H9 (cell line): Measurements from ENCODE around the gene ISG15. TPM values are rescaled to one million over a fixed set of nuclear protein-coding genes. Genes with fewer than 3 reads are reported as not detected.

Experiments
- DNase-seq: peaks from one replicate; pipeline ENCODE4 v3.0.0-alpha.2; 2017
- H2AFZ ChIP-seq: one replicate; pipeline ENCODE4 v1.6.1; 2013; ENCODE audit warnings: mild to moderate bottlenecking, low read length, control low read depth, moderate library complexity
- H2AK5ac ChIP-seq: 2 replicates; pipeline ENCODE4 v1.6.1; 2013; ENCODE audit warnings: low read length, control low read depth, mixed read lengths; ENCODE audit not compliant: insufficient read length
- H2BK120ac ChIP-seq: one replicate; pipeline ENCODE4 v1.6.1; 2013; ENCODE audit warnings: low read depth, mild to moderate bottlenecking, low read length, control low read depth, inconsistent platforms; ENCODE audit not compliant: poor library complexity, severe bottlenecking
- H2BK12ac ChIP-seq: 2 replicates; pipeline ENCODE4 v1.6.1; 2013; ENCODE audit warnings: low read length, control low read depth, mixed read lengths, low read depth; ENCODE audit not compliant: insufficient read length
- H2BK15ac ChIP-seq: 2 replicates; pipeline ENCODE4 v1.6.1; 2013; ENCODE audit warnings: low read depth, low read length, control low read depth
- H2BK20ac ChIP-seq: one replicate; pipeline ENCODE4 v1.6.1; 2013; ENCODE audit warnings: low read depth, mild to moderate bottlenecking, low read length, control low read depth, inconsistent platforms; ENCODE audit not compliant: poor library complexity, severe bottlenecking
- H2BK5ac ChIP-seq: 2 replicates; pipeline ENCODE4 v1.6.1; 2013; ENCODE audit warnings: low read length, control low read depth, mixed read lengths; ENCODE audit not compliant: insufficient read length
- H3K14ac ChIP-seq: 2 replicates; pipeline ENCODE4 v1.6.1; 2013; ENCODE audit warnings: low read length, control low read depth; ENCODE audit not compliant: insufficient read depth
- H3K18ac ChIP-seq: 2 replicates; pipeline ENCODE4 v1.6.1; 2013; ENCODE audit warnings: low read depth, mild to moderate bottlenecking, mixed read lengths, low read length, control low read depth; ENCODE audit not compliant: insufficient read length
- H3K23ac ChIP-seq: 2 replicates; pipeline ENCODE4 v1.6.1; 2013; ENCODE audit warnings: low read length, control low read depth, mixed read lengths, low read depth; ENCODE audit not compliant: insufficient read length
- H3K23me2 ChIP-seq: 2 replicates; pipeline ENCODE4 v1.6.1; 2013; ENCODE audit warnings: low read depth, mild to moderate bottlenecking, mixed read lengths, low read length, control low read depth; ENCODE audit not compliant: insufficient read length, poor library complexity, severe bottlenecking
- H3K27ac ChIP-seq: 2 replicates; pipeline ENCODE4 v1.5.1; 2013; ENCODE audit warnings: low read length, control low read depth, mixed read lengths, low read depth; ENCODE audit not compliant: insufficient read length
- H3K27me3 ChIP-seq: 2 replicates; pipeline ENCODE4 v1.6.1; 2013; ENCODE audit warnings: low read length, control low read depth, inconsistent platforms; ENCODE audit not compliant: insufficient read depth
- H3K4ac ChIP-seq: 2 replicates; pipeline ENCODE4 v1.6.1; 2013; ENCODE audit warnings: low read depth, mild to moderate bottlenecking, control low read depth, inconsistent platforms, low read length, moderate library complexity
- H3K4me1 ChIP-seq: 2 replicates; pipeline ENCODE4 v1.6.1; 2013; ENCODE audit warnings: low read length, control low read depth, inconsistent platforms; ENCODE audit not compliant: insufficient read depth
- H3K4me2 ChIP-seq: 2 replicates; pipeline ENCODE4 v1.6.1; 2013; ENCODE audit warnings: low read length, control low read depth, mixed read lengths; ENCODE audit not compliant: insufficient read length, insufficient read depth
- H3K56ac ChIP-seq: 2 replicates; pipeline ENCODE4 v1.6.1; 2013; ENCODE audit warnings: low read depth, mild to moderate bottlenecking, mixed read lengths, low read length, control low read depth; ENCODE audit not compliant: insufficient read length
- H3K79me1 ChIP-seq: 2 replicates; pipeline ENCODE4 v1.6.1; 2013; ENCODE audit warnings: low read depth, mild to moderate bottlenecking, moderate library complexity, low read length, control low read depth, inconsistent platforms; ENCODE audit not compliant: insufficient read depth, poor library complexity, severe bottlenecking
- H3K79me2 ChIP-seq: 2 replicates; pipeline ENCODE4 v1.6.1; 2013; ENCODE audit warnings: low read length, control low read depth, inconsistent platforms; ENCODE audit not compliant: insufficient read depth
- H3K9ac ChIP-seq: 2 replicates; pipeline ENCODE4 v1.6.1; 2013; ENCODE audit warnings: low read length, control low read depth, mixed read lengths; ENCODE audit not compliant: insufficient read length; ENCODE audit errors: extremely low read depth
- H3K9me3 ChIP-seq: one replicate; pipeline ENCODE4 v1.6.1; 2013; ENCODE audit warnings: low read depth, low read length, inconsistent platforms; ENCODE audit not compliant: control insufficient read depth
- H3T11ph ChIP-seq: one replicate; pipeline ENCODE4 v1.6.1; 2013; ENCODE audit warnings: mild to moderate bottlenecking, low read length, control low read depth, inconsistent platforms
- H4K20me1 ChIP-seq: one replicate; pipeline ENCODE4 v1.6.1; 2013; ENCODE audit not compliant: control insufficient read depth, insufficient read length, insufficient read depth
- H4K5ac ChIP-seq: 2 replicates; pipeline ENCODE4 v1.6.1; 2013; ENCODE audit warnings: low read depth, mild to moderate bottlenecking, mixed read lengths, low read length, control low read depth; ENCODE audit not compliant: insufficient read length
- H4K8ac ChIP-seq: replicated peaks from 2 replicates; pipeline ENCODE4 v1.6.1; 2013; ENCODE audit warnings: low read length, control low read depth, mixed read lengths, low read depth; ENCODE audit not compliant: insufficient read length
- H4K91ac ChIP-seq: 2 replicates; pipeline ENCODE4 v1.6.1; 2013; ENCODE audit warnings: low read depth, mild to moderate bottlenecking, moderate library complexity, mixed read lengths, low read length, control low read depth; ENCODE audit not compliant: insufficient read length
- H3K27ac Mint-ChIP-seq, 3 experiments: 2 replicates in 2 of 3; 3 replicates in 1 of 3; pipeline ENCODE4 v1.8.0; 2020 to 2021; ENCODE audit warnings: mixed read lengths in 3 of 3, mild to moderate bottlenecking in 1 of 3, moderate library complexity in 1 of 3
- H3K27me3 Mint-ChIP-seq: 2 replicates; pipeline ENCODE4 v1.8.0; 2021; ENCODE audit warnings: low read depth, mild to moderate bottlenecking, moderate library complexity, mixed read lengths
- H3K36me3 Mint-ChIP-seq, 3 experiments: 2 replicates in 2 of 3; 3 replicates in 1 of 3; pipeline ENCODE4 v1.8.0; 2020 to 2021; ENCODE audit warnings: low read depth in 3 of 3, mixed read lengths in 3 of 3; ENCODE audit not compliant: insufficient read depth in 1 of 3
- H3K4me1 Mint-ChIP-seq, 2 experiments: 2 replicates each; pipeline ENCODE4 v1.8.0; 2020; ENCODE audit warnings: mixed read lengths in 2 of 2
- H3K4me3 Mint-ChIP-seq, 2 experiments: 2 replicates in 1 of 2; 3 replicates in 1 of 2; pipeline ENCODE4 v1.8.0; 2020 to 2021; ENCODE audit warnings: mild to moderate bottlenecking in 2 of 2, mixed read lengths in 2 of 2, moderate library complexity in 1 of 2
- H3K9me3 Mint-ChIP-seq, 2 experiments: 2 replicates in 1 of 2; 3 replicates in 1 of 2; pipeline ENCODE4 v1.8.0; 2020; ENCODE audit warnings: mild to moderate bottlenecking in 2 of 2, mixed read lengths in 2 of 2, moderate library complexity in 1 of 2
- WGBS: extraction: QIAGEN DNeasy Blood & Tissue Kit; methylation state at CpG from one replicate; pipeline ENCODE4 v1.1.7; 2013; ENCODE audit warnings: missing lambda C conversion rate, low lambda C conversion rate, mixed read lengths; ENCODE audit not compliant: insufficient read length; ENCODE audit errors: extremely low coverage; 5-methylcytosine and 5-hydroxymethylcytosine counted together
- total RNA-seq: library from RNA; stranded (reverse); gene quantifications from 2 replicates; pipeline ENCODE4 v1.2.1, GENCODE V29; 2021
- TF ChIP-seq, protein P1 (sequence below): fragments of 200-600 bp; sonication (generic); conservative IDR thresholded peaks from 3 replicates; pipeline ENCODE4 v1.8.0; 2021; ENCODE audit warnings: antibody characterized with exemption, mild to moderate bottlenecking

Gene ISG15
- total RNA-seq, 1 experiment from 2014 or later: 39.7 TPM

DNA sequence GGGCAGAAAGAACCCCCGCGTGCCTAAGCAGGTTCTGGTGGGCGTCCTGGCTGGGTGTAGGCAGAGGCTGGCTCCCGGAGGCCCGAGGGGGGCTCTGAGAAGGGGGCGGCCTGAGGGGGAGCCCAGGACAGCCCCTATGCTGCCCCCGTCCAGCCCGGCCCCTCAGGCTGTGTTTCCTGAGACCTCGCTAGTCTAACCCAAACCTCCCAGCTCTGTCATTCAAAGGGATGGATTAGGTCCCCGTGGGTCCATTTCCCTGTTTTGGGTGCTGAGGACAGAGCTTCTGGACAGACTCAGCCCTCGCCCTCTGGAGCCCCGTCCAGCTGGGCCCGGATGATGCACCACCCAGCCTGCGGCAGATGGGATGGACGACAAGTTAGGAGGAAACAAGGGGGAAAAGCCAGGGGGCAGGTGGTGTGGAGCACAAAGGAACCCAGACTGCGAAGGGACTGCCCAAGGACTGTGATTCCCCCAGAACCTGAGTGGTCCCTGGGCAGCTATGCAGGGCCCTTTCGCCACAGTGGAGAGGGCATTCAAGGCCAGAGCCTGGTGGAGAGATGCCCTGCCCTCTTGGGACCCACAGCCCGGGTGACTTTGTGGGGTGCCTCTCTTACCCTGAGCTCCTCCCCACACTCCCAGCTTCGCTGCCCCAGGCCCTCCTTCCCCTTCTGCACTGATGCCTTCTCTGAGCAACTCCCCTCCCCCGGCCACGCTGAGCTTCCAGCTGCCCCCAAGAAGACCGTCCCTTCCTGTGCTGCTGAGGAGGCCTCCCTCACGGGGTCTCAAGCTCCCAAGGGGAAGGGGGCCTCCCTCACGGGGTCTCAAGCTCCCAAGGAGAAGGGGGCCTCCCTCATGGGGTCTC, 16.2 kb upstream of the ISG15 start:
- Histone ChIP-seq H3K79me1 (no peaks in the 10 kb centered on the region), H3K4ac (no peak overlapping the region), H2AFZ (no peak overlapping the region), H3K4me1 (0 out of 2 replicates have a peak, but pooled peaks cover 1% of the 10 kb centered on the region), H3K23me2 (peaks cover 20% of the 10 kb centered on the region), H3K14ac (no peak overlapping the region), H4K20me1 (no peaks in the 10 kb centered on the region), H2BK20ac (no peak overlapping the region), H4K8ac (no peak overlapping the region), H4K91ac (no peak overlapping the region), H3K56ac (no peak overlapping the region), H3K27ac (no peak overlapping the region), H3K79me2 (no peaks in the 10 kb centered on the region), H3K23ac (no peak overlapping the region), H2AK5ac (no peak overlapping the region), H3K18ac (no peak overlapping the region), H4K5ac (no peak overlapping the region), H3K9ac (no peak overlapping the region), H2BK12ac (no peak overlapping the region), H2BK120ac (no peak overlapping the region), H3K27me3 (peaks cover 40% of the 10 kb centered on the region; the same call in 1 of the 2 replicates), H2BK15ac (no peak overlapping the region), H2BK5ac (no peak overlapping the region), H3K4me2 (no peak overlapping the region), H3K9me3 (no peaks in the 10 kb centered on the region), H3T11ph (no peak overlapping the region)
- peak; percentile 37 for DNase-seq
- TF ChIP-seq, protein P1, sequence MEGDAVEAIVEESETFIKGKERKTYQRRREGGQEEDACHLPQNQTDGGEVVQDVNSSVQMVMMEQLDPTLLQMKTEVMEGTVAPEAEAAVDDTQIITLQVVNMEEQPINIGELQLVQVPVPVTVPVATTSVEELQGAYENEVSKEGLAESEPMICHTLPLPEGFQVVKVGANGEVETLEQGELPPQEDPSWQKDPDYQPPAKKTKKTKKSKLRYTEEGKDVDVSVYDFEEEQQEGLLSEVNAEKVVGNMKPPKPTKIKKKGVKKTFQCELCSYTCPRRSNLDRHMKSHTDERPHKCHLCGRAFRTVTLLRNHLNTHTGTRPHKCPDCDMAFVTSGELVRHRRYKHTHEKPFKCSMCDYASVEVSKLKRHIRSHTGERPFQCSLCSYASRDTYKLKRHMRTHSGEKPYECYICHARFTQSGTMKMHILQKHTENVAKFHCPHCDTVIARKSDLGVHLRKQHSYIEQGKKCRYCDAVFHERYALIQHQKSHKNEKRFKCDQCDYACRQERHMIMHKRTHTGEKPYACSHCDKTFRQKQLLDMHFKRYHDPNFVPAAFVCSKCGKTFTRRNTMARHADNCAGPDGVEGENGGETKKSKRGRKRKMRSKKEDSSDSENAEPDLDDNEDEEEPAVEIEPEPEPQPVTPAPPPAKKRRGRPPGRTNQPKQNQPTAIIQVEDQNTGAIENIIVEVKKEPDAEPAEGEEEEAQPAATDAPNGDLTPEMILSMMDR: no peak
- peaks cover 5 to 11% of the 10 kb centered on the region in 2 experiments for H3K4me1 Mint-ChIP-seq
- no CpG with 5 or more reads among the region's 24 CpGs for WGBS
- no peak overlapping the region for H3K27ac Mint-ChIP-seq
- peaks cover 79% of the 10 kb centered on the region for H3K27me3 Mint-ChIP-seq
- no peak overlapping the region for H3K4me3 Mint-ChIP-seq
- peaks cover 7 to 9% of the 10 kb centered on the region in 2 experiments for H3K9me3 Mint-ChIP-seq
- H3K36me3 Mint-ChIP-seq: peaks cover 0 to 3% (median 2%) of the 10 kb centered on the region in 3 experiments; a peak in 2 of 7 replicates
